ENCODE measurements around the gene CPA4.

DNA sequence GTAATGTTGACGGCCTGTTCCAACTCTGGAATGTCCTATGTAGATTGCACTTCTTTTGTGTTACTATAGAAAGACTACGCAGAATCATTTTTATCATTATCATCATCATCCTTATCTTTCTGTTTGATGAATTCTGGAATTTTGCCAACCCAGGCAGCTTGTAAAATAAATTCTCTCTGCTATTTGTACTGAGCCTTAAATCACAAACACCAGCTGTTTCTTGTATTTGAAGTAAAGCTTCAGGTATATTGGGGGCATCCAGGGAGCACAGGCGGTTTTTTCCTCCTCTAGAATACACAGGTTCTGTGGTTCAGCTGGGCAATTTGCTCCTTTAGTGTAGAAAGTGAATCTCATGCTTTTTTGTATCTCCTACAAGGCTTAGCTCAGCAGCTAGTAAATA, 36.7 kb downstream of the CPA4 start:
- TF ChIP-seq POLR2A (IDR thresholded peaks at IDR 0.05), result no peak
- TF ChIP-seq CTCF (IDR thresholded peaks at IDR 0.05), result no peak
